Activated T-helper 17 cell treated with anti-CD3 and anti-CD28 coated beads, Interleukin-2, amount 50 U/mL, for 72 hours (primary cell): ENCODE results near the gene CCND1. TPM values are rescaled to one million over a fixed set of nuclear protein-coding genes. Genes with fewer than 3 reads are reported as not detected.

ENCODE experiments used
- ATAC-seq: fragments of 150-1000 bp; cut with Tn5 transposase; replicated peaks from 2 replicates; pipeline ENCODE4 v1.10.0; 2021; ENCODE audit warnings: mild to moderate bottlenecking, moderate library complexity
- H3K27ac Mint-ChIP-seq: one replicate; pipeline ENCODE4 v1.8.0; 2022; ENCODE audit warnings: mixed read lengths
- H3K27me3 Mint-ChIP-seq: one replicate; pipeline ENCODE4 v1.8.0; 2022; ENCODE audit warnings: mixed read lengths
- H3K36me3 Mint-ChIP-seq: one replicate; pipeline ENCODE4 v1.8.0; 2022; ENCODE audit warnings: low read depth, mild to moderate bottlenecking, mixed read lengths
- H3K4me1 Mint-ChIP-seq: one replicate; pipeline ENCODE4 v1.8.0; 2022; ENCODE audit warnings: mixed read lengths
- H3K4me3 Mint-ChIP-seq: one replicate; pipeline ENCODE4 v1.8.0; 2022; ENCODE audit warnings: mild to moderate bottlenecking, mixed read lengths
- H3K9me3 Mint-ChIP-seq: one replicate; pipeline ENCODE4 v1.8.0; 2022; ENCODE audit warnings: mixed read lengths
- total RNA-seq, 2 donors: library from RNA; stranded (reverse); gene quantifications; one replicate each; pipeline ENCODE4 v1.2.3, GENCODE V29; 2022

The CCND1 gene
- total RNA-seq, 2 donors from 2014 or later: 0.82 to 3.7 TPM

DNA sequence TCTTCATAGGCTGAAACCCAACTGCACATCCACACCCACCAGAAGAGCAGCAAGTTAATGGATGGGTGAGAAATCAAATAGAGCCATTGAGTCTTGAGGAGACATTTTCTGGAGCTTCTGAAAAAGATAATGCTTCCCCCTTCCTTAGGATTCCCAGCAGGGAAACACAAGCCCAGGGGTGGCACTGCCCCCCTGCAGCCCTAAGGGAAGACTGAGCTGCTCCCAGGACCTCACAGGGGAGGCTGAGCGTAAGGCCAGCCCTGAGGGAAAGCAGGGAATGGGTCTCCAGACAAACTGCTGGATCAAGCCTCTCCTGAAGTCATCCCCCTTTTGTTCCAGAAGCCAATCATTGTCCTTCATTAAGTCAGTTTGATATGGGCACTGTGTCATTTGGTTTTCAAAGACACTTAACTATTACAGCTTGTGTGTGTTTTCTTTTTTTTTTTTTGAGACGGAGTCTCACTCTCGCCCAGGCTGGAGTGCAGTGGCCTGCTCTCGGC, 19.1 kb downstream of the CCND1 start:
- Mint-ChIP-seq H3K4me1 (no peaks in the 10 kb centered on the region), H3K9me3 (no peaks in the 10 kb centered on the region), H3K4me3 (no peak overlapping the region), H3K27me3 (no peaks in the 10 kb centered on the region), H3K27ac (no peak overlapping the region), H3K36me3 (peaks cover 23% of the 10 kb centered on the region)
- ATAC-seq: no peak

DNA sequence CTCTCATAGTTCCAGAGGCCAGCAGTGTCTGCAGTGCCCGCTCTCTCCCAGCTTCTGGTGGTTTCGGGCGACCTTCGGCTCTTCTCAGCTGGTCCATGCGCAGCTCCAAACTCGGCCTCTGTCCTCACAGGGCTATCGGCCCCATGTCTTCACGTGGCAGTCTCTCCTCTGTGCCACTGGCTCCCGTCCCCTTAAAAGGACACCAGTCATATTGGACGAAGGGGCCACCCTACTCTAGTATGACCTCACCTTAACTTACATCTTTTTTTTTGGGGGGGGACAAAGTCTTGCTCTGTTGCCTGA, 20.4 kb downstream of the CCND1 start:
- no peak for ATAC-seq
- Mint-ChIP-seq H3K4me3 (no peak overlapping the region), H3K27me3 (no peaks in the 10 kb centered on the region), H3K36me3 (peaks cover 37% of the 10 kb centered on the region), H3K27ac (no peak overlapping the region), H3K4me1 (no peaks in the 10 kb centered on the region), H3K9me3 (no peaks in the 10 kb centered on the region)

DNA sequence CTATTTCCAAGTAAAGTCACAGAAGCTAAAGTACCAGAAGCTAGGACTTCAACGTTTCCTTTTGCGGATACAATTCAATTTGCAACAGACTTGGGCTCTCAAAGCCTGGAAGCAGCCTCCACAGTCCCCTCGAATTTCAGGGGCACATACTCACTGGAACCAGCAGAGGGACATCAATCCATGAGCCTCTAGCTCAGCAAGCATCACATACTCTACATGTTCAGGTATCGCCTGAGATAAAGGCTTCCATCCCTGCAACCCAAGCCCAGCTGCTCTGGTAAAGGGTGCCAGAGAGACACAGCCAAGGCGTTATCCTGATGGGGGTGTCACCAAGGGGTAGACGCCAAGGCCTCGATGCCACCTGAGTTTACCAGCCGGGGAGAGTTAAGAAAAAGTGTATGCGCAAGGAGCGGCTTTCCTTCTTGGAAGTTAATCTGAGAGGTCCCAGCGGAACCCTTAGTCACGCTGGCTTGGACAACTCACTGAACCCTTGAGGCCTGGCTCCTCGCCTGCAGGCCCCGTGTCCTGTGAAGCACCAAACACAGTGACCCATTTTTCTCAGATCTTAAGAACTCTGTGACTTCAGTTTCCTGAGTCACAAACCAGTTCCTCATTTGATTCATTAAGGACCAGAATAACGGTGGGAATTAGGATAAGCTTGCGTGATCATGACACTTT, 21.2 kb downstream of the CCND1 start:
- H3K36me3 Mint-ChIP-seq: peaks cover 42% of the 10 kb centered on the region
- no peak overlapping the region for H3K4me3 Mint-ChIP-seq
- ATAC-seq: no peak
- H3K9me3 Mint-ChIP-seq: no peaks in the 10 kb centered on the region
- no peaks in the 10 kb centered on the region for H3K4me1 Mint-ChIP-seq
- H3K27ac Mint-ChIP-seq: no peak overlapping the region
- no peaks in the 10 kb centered on the region for H3K27me3 Mint-ChIP-seq

DNA sequence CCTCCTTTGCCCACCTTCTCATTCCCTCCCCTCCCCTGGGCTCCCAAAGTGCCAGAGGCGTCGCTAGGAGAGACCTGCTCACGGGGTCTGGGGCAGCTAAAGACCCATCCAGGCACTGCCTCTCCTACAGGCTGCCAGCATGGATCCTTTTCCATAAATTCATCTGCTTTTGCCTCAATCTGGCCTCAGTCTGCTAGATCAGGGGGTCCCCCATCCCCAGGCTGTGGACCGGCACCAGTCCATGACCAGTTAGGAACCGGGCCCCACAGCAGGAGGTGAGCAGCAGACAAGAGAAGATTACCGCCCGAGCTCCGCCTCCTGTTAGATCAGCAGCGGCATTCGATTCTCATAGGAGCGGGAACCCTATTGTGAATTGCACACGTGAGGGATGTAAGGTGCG, 21.9 kb downstream of the CCND1 start:
- no peak for ATAC-seq
- no peaks in the 10 kb centered on the region for H3K9me3 Mint-ChIP-seq
- H3K27ac Mint-ChIP-seq: no peak overlapping the region
- H3K4me1 Mint-ChIP-seq: no peaks in the 10 kb centered on the region
- no peak overlapping the region for H3K4me3 Mint-ChIP-seq
- no peaks in the 10 kb centered on the region for H3K27me3 Mint-ChIP-seq
- H3K36me3 Mint-ChIP-seq: peaks cover 49% of the 10 kb centered on the region

DNA sequence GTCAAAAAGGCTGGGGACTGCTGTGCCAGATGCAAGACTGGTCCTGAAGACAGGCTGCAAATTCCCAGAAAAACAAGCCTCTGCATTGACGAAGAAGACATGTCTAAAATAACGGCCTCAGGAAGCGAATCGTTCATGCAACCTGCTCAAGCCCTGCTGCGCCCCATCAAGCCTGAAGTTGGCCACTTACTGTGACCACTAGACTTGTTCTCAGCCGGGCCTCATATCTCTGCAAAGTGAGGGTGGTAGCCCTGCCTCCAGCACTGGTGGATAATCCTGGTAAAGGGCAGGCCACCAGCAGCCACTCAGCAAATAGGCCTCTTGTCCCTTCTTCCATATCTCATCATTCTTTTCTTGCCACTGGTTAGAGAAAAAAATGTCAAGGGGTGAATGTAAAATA, 22.4 kb downstream of the CCND1 start:
- peaks cover 54% of the 10 kb centered on the region for H3K36me3 Mint-ChIP-seq
- H3K4me1 Mint-ChIP-seq: no peaks in the 10 kb centered on the region
- no peak for ATAC-seq
- H3K9me3 Mint-ChIP-seq: no peaks in the 10 kb centered on the region
- no peak overlapping the region for H3K27ac Mint-ChIP-seq
- H3K27me3 Mint-ChIP-seq: no peaks in the 10 kb centered on the region
- no peak overlapping the region for H3K4me3 Mint-ChIP-seq

DNA sequence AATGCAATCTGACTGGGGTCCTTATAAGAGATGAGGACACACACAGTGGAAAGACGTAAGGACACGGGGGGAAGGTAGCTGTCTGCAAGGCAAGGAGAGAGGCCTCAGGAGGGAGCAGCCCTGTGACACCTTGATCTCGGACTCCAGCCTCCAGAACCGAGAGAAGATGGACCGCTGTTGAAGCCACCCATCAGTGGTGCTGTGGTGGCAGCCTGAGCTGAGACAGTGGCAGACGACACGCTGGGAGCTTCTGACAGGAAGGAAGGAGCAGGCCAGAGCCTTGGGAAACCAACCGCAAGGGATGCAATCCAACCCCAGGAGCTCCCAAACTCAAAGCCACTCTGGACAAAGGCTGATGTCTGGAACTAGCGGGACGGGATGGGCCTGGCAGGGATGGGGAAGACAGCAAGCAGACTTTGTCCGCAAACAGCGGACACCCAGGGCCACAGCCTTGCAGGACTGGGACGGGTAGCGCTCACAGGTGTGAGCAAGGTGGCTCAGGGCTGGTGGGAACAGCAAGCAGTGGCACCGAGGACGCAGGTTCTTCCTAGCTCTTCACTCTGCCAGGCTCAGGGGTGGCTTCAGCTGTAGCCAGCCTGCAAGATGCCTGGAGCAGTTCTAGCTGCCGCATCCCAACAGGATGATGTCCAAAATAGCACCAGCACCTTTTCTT, 23.3 kb downstream of the CCND1 start:
- peaks cover 63% of the 10 kb centered on the region for H3K36me3 Mint-ChIP-seq
- no peaks in the 10 kb centered on the region for H3K9me3 Mint-ChIP-seq
- ATAC-seq: no peak
- H3K4me3 Mint-ChIP-seq: no peak overlapping the region
- no peak overlapping the region for H3K27ac Mint-ChIP-seq
- H3K27me3 Mint-ChIP-seq: no peaks in the 10 kb centered on the region
- H3K4me1 Mint-ChIP-seq: no peaks in the 10 kb centered on the region

DNA sequence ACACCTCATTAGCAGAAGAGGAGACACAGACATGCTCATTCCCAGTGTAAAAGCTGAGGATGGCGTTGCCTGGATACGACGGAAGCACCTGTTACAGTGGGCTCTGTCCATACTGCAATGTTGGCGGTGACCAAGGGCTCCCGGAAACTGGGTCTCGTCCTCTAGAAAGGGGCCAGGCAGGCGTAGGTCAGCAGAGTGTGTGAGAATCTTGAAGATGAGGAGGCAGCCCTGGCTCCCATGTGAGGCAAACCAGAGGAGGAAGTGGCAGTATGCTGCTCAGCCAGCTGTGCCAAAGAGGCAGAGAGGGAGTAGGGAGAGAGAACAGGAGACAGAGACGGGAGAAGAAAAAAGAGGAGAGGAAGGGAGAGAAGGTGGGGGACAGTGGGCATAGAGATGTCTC, 23.9 kb downstream of the CCND1 start:
- Mint-ChIP-seq H3K27ac (no peak overlapping the region), H3K27me3 (no peaks in the 10 kb centered on the region), H3K4me1 (no peaks in the 10 kb centered on the region), H3K4me3 (no peak overlapping the region), H3K36me3 (peaks cover 70% of the 10 kb centered on the region), H3K9me3 (no peaks in the 10 kb centered on the region)
- no peak for ATAC-seq

DNA sequence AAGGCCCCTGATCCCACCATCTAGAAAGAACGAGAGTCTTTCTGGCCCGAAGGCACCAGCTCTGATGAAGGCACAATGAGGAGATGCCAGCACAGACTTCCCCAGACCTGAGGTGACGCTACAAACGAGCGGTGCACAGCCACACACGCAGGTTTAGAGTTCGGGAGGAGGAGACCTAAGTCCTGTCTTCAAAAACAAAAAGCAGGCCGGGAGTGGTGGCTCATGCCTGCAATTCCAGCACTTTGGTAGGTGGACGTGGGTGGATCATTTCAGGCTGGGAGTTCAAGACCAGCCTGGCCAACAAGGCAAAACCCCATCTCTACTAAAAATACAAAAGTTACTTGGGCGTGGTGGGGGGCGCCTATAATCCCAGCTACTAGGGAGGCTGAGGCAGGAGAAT, 24.7 kb downstream of the CCND1 start:
- Mint-ChIP-seq H3K27ac (no peak overlapping the region), H3K27me3 (no peaks in the 10 kb centered on the region), H3K4me3 (no peak overlapping the region), H3K4me1 (no peaks in the 10 kb centered on the region), H3K36me3 (peaks cover 77% of the 10 kb centered on the region), H3K9me3 (no peaks in the 10 kb centered on the region)
- no peak for ATAC-seq

DNA sequence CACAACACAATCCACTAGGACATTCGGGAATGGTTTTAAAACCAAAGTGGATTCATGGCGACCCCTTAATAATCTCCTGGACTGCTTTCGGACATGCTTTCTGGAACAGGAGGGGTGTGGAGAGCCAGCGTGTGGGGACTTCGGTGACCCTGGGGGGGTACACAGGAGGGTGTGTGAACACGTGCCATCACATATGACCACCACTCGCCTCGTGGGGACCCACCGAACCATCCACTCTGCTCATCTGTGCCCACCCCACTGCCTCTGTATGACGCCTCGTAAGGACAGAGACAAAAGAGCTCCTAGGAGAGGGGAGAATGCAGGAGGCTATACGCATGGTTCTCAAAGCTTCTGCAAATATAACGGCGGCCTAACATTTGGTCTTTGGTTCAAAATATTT, 25.3 kb downstream of the CCND1 start:
- no peak for ATAC-seq
- Mint-ChIP-seq H3K9me3 (no peaks in the 10 kb centered on the region), H3K4me1 (no peaks in the 10 kb centered on the region), H3K27ac (no peak overlapping the region), H3K4me3 (no peak overlapping the region), H3K36me3 (peaks cover 83% of the 10 kb centered on the region), H3K27me3 (no peaks in the 10 kb centered on the region)

DNA sequence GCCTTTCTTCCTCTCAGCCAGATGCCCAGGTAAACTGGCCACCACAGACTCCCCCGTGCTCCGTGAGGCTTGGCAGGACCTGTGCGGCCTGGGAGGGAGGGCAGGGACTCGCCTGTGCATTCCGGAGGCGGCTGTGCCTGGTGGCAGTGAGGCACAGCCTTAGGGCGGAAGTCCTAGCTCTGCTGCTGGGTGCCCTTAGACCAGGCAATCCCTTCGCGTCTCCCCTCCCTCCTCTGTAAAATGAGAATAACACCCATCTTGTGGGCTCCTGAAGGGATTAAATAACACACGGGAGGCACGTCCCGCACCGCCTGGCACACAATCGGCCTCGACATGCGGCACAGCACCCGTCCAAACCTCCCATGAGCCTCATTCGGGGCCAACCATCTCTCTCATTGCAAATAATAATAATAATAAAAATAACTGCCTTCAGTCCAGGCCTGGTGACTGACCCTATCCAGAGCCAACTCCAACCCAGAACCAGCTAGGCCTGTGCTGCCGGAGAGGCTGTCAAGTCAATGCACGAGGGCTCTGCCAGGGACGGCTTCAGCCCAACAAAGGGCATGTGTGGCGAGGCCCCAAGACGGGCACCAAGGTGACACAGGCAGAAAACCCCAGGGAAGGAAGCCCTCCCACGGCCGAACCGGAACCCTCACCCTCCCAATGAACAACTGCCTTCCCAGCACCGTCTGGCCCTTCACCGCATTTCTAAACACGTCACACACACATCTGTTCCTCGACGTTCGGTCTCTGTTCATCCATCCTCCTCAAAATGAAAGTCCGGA, 26.0 kb downstream of the CCND1 start:
- no peak for ATAC-seq
- Mint-ChIP-seq H3K36me3 (peaks cover 90% of the 10 kb centered on the region), H3K9me3 (no peaks in the 10 kb centered on the region), H3K4me3 (no peak overlapping the region), H3K4me1 (no peaks in the 10 kb centered on the region), H3K27ac (no peak overlapping the region), H3K27me3 (no peaks in the 10 kb centered on the region)

DNA sequence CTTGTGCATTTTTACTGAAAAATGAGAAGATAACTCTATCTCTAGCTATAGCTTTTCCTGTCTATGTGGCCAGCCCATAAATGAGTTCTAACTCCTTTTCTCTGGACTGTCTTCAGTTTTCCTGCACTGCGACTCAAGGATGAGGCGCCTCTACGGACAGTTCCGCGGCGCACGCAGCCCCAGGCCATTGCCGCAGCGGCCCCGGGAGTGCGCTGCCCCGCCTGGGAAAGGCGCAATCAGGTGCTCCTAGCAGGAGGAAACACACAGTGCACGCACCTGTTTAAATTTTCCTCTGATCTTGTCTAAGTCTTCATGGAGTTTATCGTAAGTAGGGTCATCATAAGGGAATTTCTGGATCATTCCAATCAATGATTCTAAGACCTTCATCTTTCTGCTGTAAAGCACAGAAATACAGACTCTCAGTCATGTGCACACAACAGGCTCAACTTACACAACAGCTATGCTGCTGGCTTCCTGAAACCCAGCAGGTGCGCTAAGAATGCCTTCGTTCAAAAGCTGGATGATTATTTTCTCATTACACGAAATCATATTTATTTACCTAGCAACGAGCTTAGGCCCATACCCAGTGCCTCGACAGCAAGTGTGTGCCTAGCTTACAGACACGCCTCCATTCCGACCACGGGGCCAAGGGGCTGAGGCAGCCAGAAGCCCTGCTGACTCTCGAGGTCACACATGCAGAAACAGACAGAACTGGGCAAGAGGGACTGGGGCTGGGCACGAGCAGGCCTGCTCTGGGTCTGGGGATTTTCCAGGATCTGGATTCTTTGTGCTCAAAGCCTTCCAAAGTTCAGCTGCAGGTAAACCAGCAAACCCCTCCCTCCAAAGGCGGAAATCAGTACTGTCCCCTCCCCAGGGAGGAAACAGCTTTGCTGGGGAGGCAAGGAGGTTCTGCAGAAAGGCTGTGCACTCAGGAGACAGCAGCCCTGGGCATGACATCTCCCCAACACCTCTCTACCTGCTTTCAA, 27.0 kb downstream of the CCND1 start:
- H3K27ac Mint-ChIP-seq: no peak overlapping the region
- peaks cover 97% of the 10 kb centered on the region for H3K36me3 Mint-ChIP-seq
- no peak for ATAC-seq
- H3K4me1 Mint-ChIP-seq: no peaks in the 10 kb centered on the region
- H3K4me3 Mint-ChIP-seq: no peak overlapping the region
- H3K9me3 Mint-ChIP-seq: no peaks in the 10 kb centered on the region
- H3K27me3 Mint-ChIP-seq: no peaks in the 10 kb centered on the region

DNA sequence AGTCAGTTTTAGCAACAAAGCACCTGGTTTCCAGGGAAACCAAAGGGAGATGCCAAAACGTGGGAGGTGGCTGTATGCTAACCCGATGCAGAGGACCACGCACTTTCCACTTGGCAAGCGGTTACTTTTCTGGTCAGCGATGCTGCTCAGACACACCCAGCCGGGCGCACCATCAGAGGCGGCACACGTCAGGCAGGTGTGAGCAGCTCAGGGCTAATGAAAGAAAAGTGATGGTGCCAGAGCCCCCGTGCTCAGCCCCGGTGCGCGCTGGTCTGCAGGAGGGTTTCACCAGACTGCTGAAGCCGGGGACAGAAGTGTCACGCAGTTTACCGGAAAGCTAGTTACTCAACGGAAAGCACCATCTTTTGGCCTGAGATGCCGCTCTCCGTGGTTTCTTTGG, 28.5 kb downstream of the CCND1 start:
- H3K4me3 Mint-ChIP-seq: no peak overlapping the region
- no peak for ATAC-seq
- peaks cover 88% of the 10 kb centered on the region for H3K36me3 Mint-ChIP-seq
- H3K27ac Mint-ChIP-seq: no peak overlapping the region
- H3K4me1 Mint-ChIP-seq: peaks cover 5% of the 10 kb centered on the region
- no peaks in the 10 kb centered on the region for H3K9me3 Mint-ChIP-seq
- H3K27me3 Mint-ChIP-seq: no peaks in the 10 kb centered on the region

DNA sequence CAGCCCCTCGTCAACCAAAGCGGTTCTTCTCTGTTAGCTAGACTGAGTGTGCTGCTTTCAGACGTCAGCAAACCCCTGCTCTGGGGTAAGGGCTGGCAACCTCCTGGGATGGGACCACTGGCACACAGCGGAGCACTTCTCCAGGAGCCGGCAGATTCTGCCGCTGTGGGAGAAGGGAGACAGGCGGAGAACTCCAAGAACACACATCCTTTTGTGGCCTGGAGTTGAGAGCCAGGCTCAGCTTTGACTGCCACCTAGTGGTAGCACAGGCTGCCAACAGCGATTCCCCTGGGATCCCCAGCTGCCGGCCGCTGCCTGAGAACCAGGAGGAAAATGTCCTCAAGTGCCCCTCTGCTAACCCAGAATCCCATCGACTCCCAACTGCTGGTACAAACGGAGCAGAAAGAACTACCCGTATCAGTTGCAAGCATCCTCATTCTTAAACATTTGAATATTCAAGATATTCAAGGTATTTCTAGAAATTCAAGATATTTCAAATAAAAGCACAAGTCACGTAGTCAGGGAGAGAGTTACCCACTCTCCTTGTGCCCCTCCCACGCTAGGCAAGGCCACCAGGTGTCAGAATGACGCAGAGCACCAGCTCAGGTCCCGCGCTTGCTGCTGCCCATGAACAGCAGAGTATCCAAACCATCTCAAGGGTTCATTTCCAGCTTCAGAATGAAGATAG, 29.3 kb downstream of the CCND1 start:
- Mint-ChIP-seq H3K4me3 (no peak overlapping the region), H3K9me3 (no peaks in the 10 kb centered on the region), H3K27ac (no peak overlapping the region), H3K36me3 (peaks cover 84% of the 10 kb centered on the region), H3K27me3 (no peaks in the 10 kb centered on the region), H3K4me1 (peaks cover 5% of the 10 kb centered on the region)
- peak; percentile 30 for ATAC-seq
